Endothelial cell of umbilical vein (primary cell): ENCODE data around the gene CTSG. TPM values are rescaled to one million over a fixed set of nuclear protein-coding genes. Genes with fewer than 3 reads are reported as not detected.
"Not testable (repeated sequence)": the region's sequence is repeated elsewhere in the genome, so short reads cannot be mapped to it uniquely, and the experiment has no call there.

Experiments
- BruUV-seq: library from RNA; stranded (reverse); fragments of 400-500 nt; replicated peaks from 2 replicates; lab custom pipeline; 2021; lab: Mats Ljungman, UMichigan
- CTCF ChIA-PET: fragments of 300-600, 350-600 bp; sonication (Branson Sonifier 250); formaldehyde crosslinking; loops from one replicate; lab custom pipeline; 2021; ENCODE audit warnings: antibody characterized with exemption, inconsistent platforms; lab: Charles Lee
- POLR2A ChIA-PET: fragments of 300-600, 350-600 bp; sonication (Branson Sonifier 250); formaldehyde crosslinking; loops from one replicate; lab custom pipeline; 2021; ENCODE audit warnings: antibody characterized with exemption, inconsistent platforms; lab: Charles Lee
- DNase-seq: peaks from one replicate; pipeline ENCODE4 v3.0.0-alpha.2; 2011; ENCODE audit warnings: low read depth, low spot score
- FAIRE-seq: peaks from 2 replicates; lab custom pipeline; 2011; peaks lifted over from hg19 to GRCh38; lab: Jason Lieb, UNC
- H2AFZ ChIP-seq: 2 replicates; pipeline ENCODE4 v1.6.0; 2012; ENCODE audit warnings: low read depth, low read length, control low read depth, inconsistent platforms
- H3K27ac ChIP-seq: 2 replicates; pipeline ENCODE4 v1.5.1; 2011; ENCODE audit warnings: low read depth, mild to moderate bottlenecking, control low read depth, low read length, moderate library complexity; ENCODE audit not compliant: insufficient read depth
- H3K27me3 ChIP-seq, 2 experiments: 2 replicates each; pipeline versions ENCODE4 v1.6.0 to v1.6.1; 2011; ENCODE audit warnings: low read length in 2 of 2, mixed read lengths in 1 of 2; ENCODE audit not compliant: control insufficient read depth in 2 of 2, insufficient read depth in 2 of 2
- H3K36me3 ChIP-seq, 2 experiments: 2 replicates in 1 of 2; 3 replicates in 1 of 2; pipeline ENCODE4 v1.5.1; 2011; ENCODE audit warnings: low read length in 2 of 2, mild to moderate bottlenecking in 1 of 2, moderate library complexity in 1 of 2; ENCODE audit not compliant: control insufficient read depth in 2 of 2, insufficient read depth in 2 of 2; ENCODE audit errors: extremely low read depth in 1 of 2
- H3K4me1 ChIP-seq: 3 replicates; pipeline ENCODE4 v1.5.1; 2011; ENCODE audit warnings: mild to moderate bottlenecking, low read length; ENCODE audit not compliant: control insufficient read depth, insufficient read depth; ENCODE audit errors: extremely low read depth
- H3K4me2 ChIP-seq: 2 replicates; pipeline ENCODE4 v1.6.1; 2011; ENCODE audit warnings: low read length, control low read depth, mixed read lengths; ENCODE audit not compliant: insufficient read depth
- H3K4me3 ChIP-seq, 3 experiments: fragments of 200-600 bp in 1 of 3; sonication (generic), shearing (Covaris generic) in 1 of 3; replicated peaks in 1 of 3; 2 replicates each; pipeline ENCODE4 v1.5.1; 2011 to 2016; ENCODE audit warnings: control low read depth in 3 of 3, low read length in 3 of 3, mild to moderate bottlenecking in 2 of 3, inconsistent platforms in 1 of 3, low read depth in 1 of 3, moderate library complexity in 1 of 3; ENCODE audit not compliant: insufficient read depth in 1 of 3
- H3K79me2 ChIP-seq: 2 replicates; pipeline ENCODE4 v1.6.0; 2012; ENCODE audit warnings: low read length, inconsistent platforms; ENCODE audit not compliant: control insufficient read depth, insufficient read depth
- H3K9ac ChIP-seq: replicated peaks from 2 replicates; pipeline ENCODE3; 2011; ENCODE audit warnings: low read length, control low read depth; ENCODE audit not compliant: insufficient read depth; ENCODE audit errors: extremely low read depth
- H3K9me1 ChIP-seq: replicated peaks from 3 replicates; pipeline ENCODE4 v1.6.0; 2011; ENCODE audit warnings: mild to moderate bottlenecking, low read length; ENCODE audit not compliant: control insufficient read depth, insufficient read depth; ENCODE audit errors: extremely low read depth
- H3K9me3 ChIP-seq: replicated peaks from 2 replicates; pipeline ENCODE4 v1.5.1; 2012; ENCODE audit warnings: low read length, inconsistent platforms; ENCODE audit not compliant: control insufficient read depth, insufficient read depth
- H4K20me1 ChIP-seq: replicated peaks from 2 replicates; pipeline ENCODE3; 2011; ENCODE audit warnings: mild to moderate bottlenecking, low read length; ENCODE audit not compliant: control insufficient read depth, insufficient read depth; ENCODE audit errors: extremely low read depth
- CTCF ChIP-seq, 2 donors: IDR thresholded peaks; 1 replicate in 1 of 2; 2 replicates in 1 of 2; pipeline ENCODE4 v1.5.1; 2011; ENCODE audit warnings: low read length in 2 of 2, mild to moderate bottlenecking in 2 of 2, moderate library complexity in 2 of 2, control low read depth in 1 of 2, inconsistent platforms in 1 of 2, low read depth in 1 of 2; ENCODE audit not compliant: insufficient read depth in 1 of 2; ENCODE audit errors: extremely low read depth in 1 of 2
- EZH2 ChIP-seq: IDR thresholded peaks from 2 replicates; pipeline ENCODE4 v1.6.1; 2012; ENCODE audit warnings: borderline replicate concordance, low read depth, mild to moderate bottlenecking, moderate library complexity, low read length, inconsistent platforms; ENCODE audit not compliant: severe bottlenecking
- FOS ChIP-seq: IDR thresholded peaks from 2 replicates; pipeline ENCODE4 v1.6.1; 2011; ENCODE audit warnings: mild to moderate bottlenecking, low read length, moderate library complexity, borderline replicate concordance; ENCODE audit not compliant: insufficient read depth
- GATA2 ChIP-seq: IDR thresholded peaks from 2 replicates; pipeline ENCODE4 v1.7.0; 2011; ENCODE audit warnings: low read depth, mild to moderate bottlenecking, moderate library complexity, mixed read lengths, low read length; ENCODE audit not compliant: insufficient read length, insufficient read depth
- JUN ChIP-seq: IDR thresholded peaks from 2 replicates; pipeline ENCODE4 v1.6.1; 2011; ENCODE audit warnings: borderline replicate concordance, low read depth; ENCODE audit not compliant: insufficient read length, insufficient read depth
- MAX ChIP-seq: IDR thresholded peaks from 2 replicates; pipeline ENCODE4 v1.6.1; 2011; ENCODE audit not compliant: insufficient read depth, insufficient read length
- MYC ChIP-seq: IDR thresholded peaks from one replicate; pipeline ENCODE4 v1.6.1; 2011; ENCODE audit warnings: mild to moderate bottlenecking, low read depth, low read length
- POLR2A ChIP-seq: IDR thresholded peaks from 2 replicates; pipeline ENCODE4 v1.6.1; 2012; ENCODE audit warnings: low read depth, mild to moderate bottlenecking, control low read depth, low read length
- POLR2AphosphoS5 ChIP-seq: IDR thresholded peaks from 2 replicates; pipeline ENCODE4 v1.6.1; 2012; ENCODE audit warnings: low read depth, mild to moderate bottlenecking, control low read depth, low read length, moderate library complexity; ENCODE audit not compliant: insufficient read depth
- dilution Hi-C: fragments of 300-500 bp; cut with MboI; formaldehyde crosslinking; loops from one replicate; pipeline ENCODE4 v1.15.0; 2019; ENCODE audit warnings: low sequenced_read_pairs; ENCODE audit not compliant: extremely low pct_ligation_motif_present
- intact Hi-C: fragments of 100-400 bp; cut with micrococcal nuclease; formaldehyde crosslinking; loops from one replicate; pipeline ENCODE4 v1.10.0; 2022
- polyA plus RNA-seq, 4 experiments: library from polyadenylated mRNA; depleted of rRNA in 3 of 4; stranded (reverse) in 3 of 4; unstranded in 1 of 4; fragments of >200 nt; gene quantifications; 2 replicates each; pipeline versions ENCODE4 v1.2.1 to v1.2.3, GENCODE V29; 2011 to 2012; ENCODE audit warnings: missing spikeins in 1 of 4
- total RNA-seq: library from RNA; stranded (reverse); gene quantifications from 2 replicates; pipeline ENCODE4 v1.2.3, GENCODE V29; 2021

CTSG gene
- total and polyA plus RNA-seq, 2 donors (not counting 3 experiments of a cell fraction or from before 2014, with no cell fraction given) = not detected

- Histone ChIP-seq H3K36me3 (no peaks in the 10 kb centered on the region), H4K20me1 (no peaks in the 10 kb centered on the region), H3K4me2 (no peak overlapping the region), H3K27ac (no peak overlapping the region), H3K9me3 (no peaks in the 10 kb centered on the region), H3K4me1 (no peaks in the 10 kb centered on the region), H3K79me2 (no peaks in the 10 kb centered on the region), H2AFZ (no peak overlapping the region), H3K9me1 (no peaks in the 10 kb centered on the region), H3K27me3 (no peaks in the 10 kb centered on the region), H3K9ac (no peak overlapping the region), H3K4me3 (no peak overlapping the region)
- dilution Hi-C loops (no loop called here), intact Hi-C loops (no loop called here)
- TF ChIP-seq MYC = no peak
- no peak for TF ChIP-seq JUN
- TF ChIP-seq GATA2 = no peak
- TF ChIP-seq CTCF (IDR thresholded peaks at IDR 0.05; ENCODE audit: extremely low read depth in 1 of 2, insufficient read depth in 1 of 2, low read depth in 1 of 2, low read length in 2 of 2) = no peak
- TF ChIP-seq POLR2A = no peak
- no peak for TF ChIP-seq EZH2
- TF ChIP-seq FOS = no peak
- no peak for TF ChIP-seq MAX
- TF ChIP-seq POLR2AphosphoS5 = no peak
- CTCF ChIA-PET = interaction anchor here (1.6 kb wide), 1 partner anchor 10 kb away, joined by 5 read pairs; no protein-coding TSS in a partner anchor
- no TSS peak for BruUV-seq
- DNase-seq (no peak), FAIRE-seq (no peak)
- POLR2A ChIA-PET = no interaction called here
Measured at GRCh38 chr14:24595073-24595808, 19.2 kb upstream of the CTSG start.

GRCh38 chr14:24591004-24591403 is 15.0 kb upstream of the CTSG start:
- intact Hi-C loops, H3K4me2 ChIP-seq, H3K9ac ChIP-seq, CTCF ChIA-PET, H3K9me1 ChIP-seq, BruUV-seq, DNase-seq, H3K36me3 ChIP-seq, H3K9me3 ChIP-seq, POLR2A ChIA-PET, H4K20me1 ChIP-seq, FAIRE-seq, H3K27ac ChIP-seq, H3K4me1 ChIP-seq, H3K79me2 ChIP-seq, H2AFZ ChIP-seq, H3K4me3 ChIP-seq, dilution Hi-C loops, H3K27me3 ChIP-seq: not testable (repeated sequence)

GRCh38 chr14:24584402-24584801 is 8.4 kb upstream of the CTSG start:
- H3K79me2 ChIP-seq, H3K36me3 ChIP-seq, H3K9me1 ChIP-seq, intact Hi-C loops, H3K4me3 ChIP-seq, DNase-seq, H3K27me3 ChIP-seq, H4K20me1 ChIP-seq, H3K4me1 ChIP-seq, POLR2A ChIA-PET, FAIRE-seq, BruUV-seq, H3K4me2 ChIP-seq, H3K9me3 ChIP-seq, CTCF ChIA-PET, dilution Hi-C loops, H3K9ac ChIP-seq, H2AFZ ChIP-seq, H3K27ac ChIP-seq: not testable (repeated sequence)
